Trophoblast cell (in vitro differentiated cells and primary cell): ENCODE measurements around the gene USP24.

ENCODE experiments used
- DNase-seq, 2 donors: peaks; one replicate each; pipeline ENCODE4 v3.0.0-alpha.2; 2016
- H2AFZ ChIP-seq: 2 replicates; pipeline ENCODE4 v1.6.1; 2013; ENCODE audit warnings: low read length, moderate library complexity, mild to moderate bottlenecking; ENCODE audit not compliant: insufficient read depth, poor library complexity
- H2AK5ac ChIP-seq: 2 replicates; pipeline ENCODE4 v1.6.1; 2013; ENCODE audit warnings: mild to moderate bottlenecking, low read length
- H2BK120ac ChIP-seq: 2 replicates; pipeline ENCODE4 v1.6.1; 2013; ENCODE audit warnings: low read length, mild to moderate bottlenecking, moderate library complexity; ENCODE audit not compliant: insufficient read depth, poor library complexity
- H2BK12ac ChIP-seq: 2 replicates; pipeline ENCODE4 v1.6.1; 2013; ENCODE audit warnings: mild to moderate bottlenecking, low read length, moderate library complexity
- H2BK5ac ChIP-seq: 2 replicates; pipeline ENCODE4 v1.6.1; 2013; ENCODE audit warnings: low read length, low read depth, moderate library complexity, mild to moderate bottlenecking; ENCODE audit not compliant: poor library complexity
- H3K14ac ChIP-seq: 2 replicates; pipeline ENCODE4 v1.6.1; 2013; ENCODE audit warnings: mild to moderate bottlenecking, low read length
- H3K18ac ChIP-seq: 2 replicates; pipeline ENCODE4 v1.6.1; 2013; ENCODE audit warnings: mild to moderate bottlenecking, low read length
- H3K23ac ChIP-seq: 2 replicates; pipeline ENCODE4 v1.6.1; 2013; ENCODE audit warnings: low read length
- H3K27ac ChIP-seq: 2 replicates; pipeline ENCODE4 v1.5.1; 2013; ENCODE audit warnings: low read depth, mild to moderate bottlenecking, inconsistent platforms, low read length, moderate library complexity
- H3K27me3 ChIP-seq: 2 replicates; pipeline ENCODE4 v1.6.1; 2013; ENCODE audit warnings: inconsistent platforms, mild to moderate bottlenecking, low read length, moderate library complexity; ENCODE audit not compliant: insufficient read depth
- H3K36me3 ChIP-seq, 2 experiments: 1 replicate in 1 of 2; 2 replicates in 1 of 2; pipeline ENCODE4 v1.6.1; 2013; ENCODE audit warnings: low read length in 2 of 2, mild to moderate bottlenecking in 2 of 2, moderate library complexity in 1 of 2; ENCODE audit not compliant: insufficient read depth in 2 of 2, control insufficient read depth in 1 of 2
- H3K4ac ChIP-seq: 2 replicates; pipeline ENCODE4 v1.6.1; 2013; ENCODE audit warnings: low read depth, mild to moderate bottlenecking, low read length, moderate library complexity
- H3K4me1 ChIP-seq, 2 experiments: 1 replicate in 1 of 2; 2 replicates in 1 of 2; pipeline ENCODE4 v1.6.1; 2013; ENCODE audit warnings: low read length in 2 of 2, mild to moderate bottlenecking in 2 of 2, moderate library complexity in 1 of 2; ENCODE audit not compliant: insufficient read depth in 2 of 2, control insufficient read depth in 1 of 2
- H3K4me2 ChIP-seq: 2 replicates; pipeline ENCODE4 v1.6.1; 2013; ENCODE audit warnings: inconsistent platforms, mild to moderate bottlenecking, low read length, moderate library complexity
- H3K4me3 ChIP-seq: 2 replicates; pipeline ENCODE4 v1.5.1; 2013; ENCODE audit warnings: mild to moderate bottlenecking, low read depth, low read length, inconsistent platforms
- H3K79me1 ChIP-seq: one replicate; pipeline ENCODE4 v1.6.1; 2013; ENCODE audit warnings: low read length
- H3K79me2 ChIP-seq: 2 replicates; pipeline ENCODE4 v1.6.1; 2013; ENCODE audit warnings: low read length, mild to moderate bottlenecking; ENCODE audit not compliant: control insufficient read depth, insufficient read depth, poor library complexity
- H3K9ac ChIP-seq: 2 replicates; pipeline ENCODE4 v1.6.1; 2013; ENCODE audit warnings: mild to moderate bottlenecking, low read length
- H3K9me3 ChIP-seq: 2 replicates; pipeline ENCODE4 v1.6.1; 2013; ENCODE audit warnings: low read depth, mild to moderate bottlenecking, control low read depth, inconsistent platforms, low read length; ENCODE audit not compliant: insufficient read depth
- H4K12ac ChIP-seq: 2 replicates; pipeline ENCODE4 v1.6.1; 2013; ENCODE audit warnings: low read depth, mild to moderate bottlenecking, low read length, moderate library complexity
- H4K8ac ChIP-seq: 2 replicates; pipeline ENCODE4 v1.6.1; 2013; ENCODE audit warnings: low read depth, mild to moderate bottlenecking, low read length, moderate library complexity
- H4K91ac ChIP-seq: one replicate; pipeline ENCODE4 v1.6.1; 2013; ENCODE audit warnings: low read depth, mild to moderate bottlenecking, low read length, moderate library complexity
- WGBS: extraction: QIAGEN DNeasy Blood & Tissue Kit; methylation state at CpG from one replicate; pipeline ENCODE4 v1.1.7; 2013; ENCODE audit warnings: missing lambda C conversion rate; ENCODE audit not compliant: insufficient read length, insufficient coverage; ENCODE audit errors: extremely low coverage; 5-methylcytosine and 5-hydroxymethylcytosine counted together

Gene USP24

GRCh38 chr1:55070293-55071164 is 144.6 kb downstream of the USP24 start:
- no peak overlapping the region for H3K4ac ChIP-seq
- H3K36me3 ChIP-seq = peaks cover 29 to 61% of the 10 kb centered on the region in 2 experiments
- no peak overlapping the region for H2BK12ac ChIP-seq
- no peak for DNase-seq
- H3K27me3 ChIP-seq = no peaks in the 10 kb centered on the region
- no peaks in the 10 kb centered on the region for H3K4me1 ChIP-seq
- no peak overlapping the region for H3K4me2 ChIP-seq
- no peaks in the 10 kb centered on the region for H3K79me1 ChIP-seq
- H3K9ac ChIP-seq = no peak overlapping the region
- no peak overlapping the region for H4K8ac ChIP-seq
- H2BK5ac ChIP-seq = no peak overlapping the region
- 100% methylated on average over 2 of the region's 17 CpGs for WGBS
- H2AK5ac ChIP-seq = no peak overlapping the region
- no peaks in the 10 kb centered on the region for H3K9me3 ChIP-seq
- no peaks in the 10 kb centered on the region for H3K79me2 ChIP-seq
- H3K27ac ChIP-seq = no peak overlapping the region
- no peak overlapping the region for H2BK120ac ChIP-seq
- no peak overlapping the region for H2AFZ ChIP-seq
- H4K91ac ChIP-seq = no peak overlapping the region
- H3K18ac ChIP-seq = no peak overlapping the region
- no peak overlapping the region for H4K12ac ChIP-seq
- no peak overlapping the region for H3K14ac ChIP-seq
- H3K4me3 ChIP-seq = no peak overlapping the region
- H3K23ac ChIP-seq = no peak overlapping the region

GRCh38 chr1:55069280-55069679 is 145.9 kb downstream of the USP24 start:
- no CpG with 5 or more reads among the region's 7 CpGs for WGBS
- no peak overlapping the region for H2BK5ac ChIP-seq
- no peak overlapping the region for H4K12ac ChIP-seq
- no peak overlapping the region for H3K4ac ChIP-seq
- H4K91ac ChIP-seq = no peak overlapping the region
- no peaks in the 10 kb centered on the region for H3K79me1 ChIP-seq
- H4K8ac ChIP-seq = no peak overlapping the region
- no peaks in the 10 kb centered on the region for H3K9me3 ChIP-seq
- H2BK120ac ChIP-seq = no peak overlapping the region
- no peak overlapping the region for H3K18ac ChIP-seq
- no peaks in the 10 kb centered on the region for H3K79me2 ChIP-seq
- H3K4me3 ChIP-seq = no peak overlapping the region
- no peaks in the 10 kb centered on the region for H3K27me3 ChIP-seq
- no peak overlapping the region for H3K14ac ChIP-seq
- H3K4me1 ChIP-seq = no peaks in the 10 kb centered on the region
- no peak overlapping the region for H3K4me2 ChIP-seq
- H2AK5ac ChIP-seq = no peak overlapping the region
- H2AFZ ChIP-seq = no peak overlapping the region
- H3K9ac ChIP-seq = peak overlapping the region; percentile 7
- peaks cover 29 to 55% of the 10 kb centered on the region in 2 experiments for H3K36me3 ChIP-seq
- H3K23ac ChIP-seq = no peak overlapping the region
- H3K27ac ChIP-seq = no peak overlapping the region
- no peak overlapping the region for H2BK12ac ChIP-seq
- no peak for DNase-seq

GRCh38 chr1:55068638-55069037 is 146.5 kb downstream of the USP24 start:
- no peaks in the 10 kb centered on the region for H3K9me3 ChIP-seq
- no peak overlapping the region for H3K14ac ChIP-seq
- no CpG with 5 or more reads among the region's 9 CpGs for WGBS
- no peak overlapping the region for H2BK12ac ChIP-seq
- H3K36me3 ChIP-seq = peaks cover 29 to 52% of the 10 kb centered on the region in 2 experiments
- no peak overlapping the region for H2AFZ ChIP-seq
- no peaks in the 10 kb centered on the region for H3K79me2 ChIP-seq
- no peak overlapping the region for H4K91ac ChIP-seq
- no peak overlapping the region for H3K23ac ChIP-seq
- H2AK5ac ChIP-seq = no peak overlapping the region
- no peak overlapping the region for H2BK5ac ChIP-seq
- no peak overlapping the region for H4K8ac ChIP-seq
- no peak overlapping the region for H2BK120ac ChIP-seq
- no peak overlapping the region for H3K9ac ChIP-seq
- no peak overlapping the region for H3K4me2 ChIP-seq
- no peak overlapping the region for H3K4ac ChIP-seq
- DNase-seq = no peak
- no peaks in the 10 kb centered on the region for H3K79me1 ChIP-seq
- H3K4me3 ChIP-seq = no peak overlapping the region
- no peak overlapping the region for H4K12ac ChIP-seq
- H3K4me1 ChIP-seq = no peaks in the 10 kb centered on the region
- no peak overlapping the region for H3K18ac ChIP-seq
- H3K27me3 ChIP-seq = no peaks in the 10 kb centered on the region
- H3K27ac ChIP-seq = no peak overlapping the region

- Histone ChIP-seq H4K91ac (no peak overlapping the region), H3K27ac (no peak overlapping the region), H2AFZ (no peak overlapping the region), H3K36me3 (peaks cover 29 to 47% of the 10 kb centered on the region in 2 experiments), H3K14ac (no peak overlapping the region), H3K18ac (no peak overlapping the region), H3K9me3 (no peaks in the 10 kb centered on the region), H2BK5ac (no peak overlapping the region), H4K8ac (no peak overlapping the region), H3K4me1 (no peaks in the 10 kb centered on the region), H3K23ac (no peak overlapping the region), H3K79me1 (no peaks in the 10 kb centered on the region), H2BK120ac (no peak overlapping the region), H3K4me3 (no peak overlapping the region), H3K79me2 (no peaks in the 10 kb centered on the region), H4K12ac (no peak overlapping the region), H3K4me2 (no peak overlapping the region), H3K9ac (no peak overlapping the region), H2AK5ac (no peak overlapping the region), H3K4ac (no peak overlapping the region), H2BK12ac (no peak overlapping the region), H3K27me3 (no peaks in the 10 kb centered on the region)
- no CpG with 5 or more reads among the region's 1 CpG for WGBS
- DNase-seq = no peak
These were observed 147.2 kb downstream of the USP24 start for GRCh38 chr1:55067914-55068313.
